K562 (cell line): ENCODE measurements around the gene LCE1F. TPM values are rescaled to one million over a fixed set of nuclear protein-coding genes. Genes with fewer than 3 reads are reported as not detected.

Experiments used
- ATAC-seq: fragments of 200-7000 bp; cut with Tn5 transposase; 3 replicates; pipeline ENCODE4 v1.9.1; 2020; ENCODE audit warnings: moderate library complexity
- BruUV-seq: library from RNA; stranded (reverse); fragments of 400-500 nt; replicated peaks from 2 replicates; lab custom pipeline; 2021; lab: Mats Ljungman, UMichigan
- CTCF ChIA-PET: fragments of 300-600 bp; formaldehyde crosslinking; extraction: SDS; loops from one replicate; lab custom pipeline; 2021; ENCODE audit warnings: low intra/inter-chr PET ratio; lab: Yijun Ruan, JAX
- POLR2A ChIA-PET: fragments of 300-600, 350-650 bp; sonication (Branson Sonifier 250); formaldehyde crosslinking; extraction: SDS; loops from one replicate; lab custom pipeline; 2021; ENCODE audit warnings: antibody characterized with exemption, inconsistent platforms; lab: Yijun Ruan, JAX
- DNase-seq, 4 experiments: peaks; one replicate each; pipeline versions ENCODE4 v3.0.0 to v3.0.0-alpha.2; 2011 to 2018; ENCODE audit warnings: low spot score in 3 of 4, mixed read lengths in 3 of 4; ENCODE audit errors: extremely low read depth in 1 of 4
- FAIRE-seq: peaks from 2 replicates; lab custom pipeline; 2011; peaks lifted over from hg19 to GRCh38; lab: Jason Lieb, UNC
- H2AFZ ChIP-seq: 2 replicates; pipeline ENCODE4 v1.6.0; 2011; ENCODE audit warnings: low read depth, low read length, control low read depth, inconsistent platforms
- H3K27ac ChIP-seq: fragments of 200-600 bp; 3 replicates; pipeline ENCODE4 v1.8.0; 2011; ENCODE audit warnings: low read depth, mild to moderate bottlenecking, control low read depth, inconsistent platforms, low read length, moderate library complexity, mixed read lengths; ENCODE audit errors: extremely low read depth
- H3K27me3 ChIP-seq, 2 experiments: fragments of 300-600 bp in 1 of 2; 2 replicates in 1 of 2; 3 replicates in 1 of 2; pipeline versions ENCODE4 v1.6.0 to v1.8.0; 2011; ENCODE audit warnings: inconsistent platforms in 2 of 2, low read length in 2 of 2, mild to moderate bottlenecking in 1 of 2, mixed read lengths in 1 of 2, moderate library complexity in 1 of 2; ENCODE audit not compliant: control insufficient read depth in 2 of 2, insufficient read depth in 2 of 2
- H3K36me3 ChIP-seq: fragments of 300-600 bp; 3 replicates; pipeline ENCODE4 v1.8.0; 2011; ENCODE audit warnings: mild to moderate bottlenecking, low read length, inconsistent platforms; ENCODE audit not compliant: control insufficient read depth, insufficient read depth
- H3K4me1 ChIP-seq, 2 experiments: fragments of 200-600 bp in 1 of 2; replicated peaks in 1 of 2; 2 replicates in 1 of 2; 3 replicates in 1 of 2; pipeline versions ENCODE4 v1.5.1 to v1.8.0; 2011; ENCODE audit warnings: inconsistent platforms in 2 of 2, low read length in 2 of 2, mild to moderate bottlenecking in 1 of 2, mixed read lengths in 1 of 2, moderate library complexity in 1 of 2; ENCODE audit not compliant: control insufficient read depth in 2 of 2, insufficient read depth in 2 of 2
- H3K4me2 ChIP-seq: 2 replicates; pipeline ENCODE4 v1.6.1; 2011; ENCODE audit warnings: low read length, control low read depth, inconsistent platforms, mixed read lengths; ENCODE audit not compliant: insufficient read depth
- H3K4me3 ChIP-seq: fragments of 200-600 bp; sonication (generic), shearing (Covaris generic); 2 replicates; pipeline ENCODE4 v1.5.1; 2016; ENCODE audit warnings: control low read depth, inconsistent platforms
- H3K79me2 ChIP-seq: fragments of 200-600 bp; 3 replicates; pipeline ENCODE4 v1.8.0; 2011; ENCODE audit warnings: low read length, inconsistent platforms; ENCODE audit not compliant: control insufficient read depth, insufficient read depth
- H3K9ac ChIP-seq, 2 experiments: 2 replicates each; pipeline versions ENCODE4 v1.6.0 to v1.6.1; 2011; ENCODE audit warnings: low read depth in 2 of 2, low read length in 2 of 2, control low read depth in 1 of 2, inconsistent platforms in 1 of 2, mild to moderate bottlenecking in 1 of 2, mixed read lengths in 1 of 2; ENCODE audit not compliant: insufficient read depth in 1 of 2
- H3K9me1 ChIP-seq: one replicate; pipeline ENCODE4 v1.6.0; 2011; ENCODE audit warnings: inconsistent platforms, mild to moderate bottlenecking, low read length, moderate library complexity; ENCODE audit not compliant: control insufficient read depth, insufficient read depth
- H3K9me3 ChIP-seq: replicated peaks from 2 replicates; pipeline ENCODE4 v1.5.1; 2011; ENCODE audit warnings: low read depth, low read length, inconsistent platforms; ENCODE audit not compliant: control insufficient read depth, insufficient read depth
- H4K20me1 ChIP-seq: replicated peaks from 2 replicates; pipeline ENCODE4 v1.6.1; 2011; ENCODE audit warnings: low read length, inconsistent platforms, mixed read lengths; ENCODE audit not compliant: control insufficient read depth, insufficient read depth
- BHLHE40 ChIP-seq: IDR thresholded peaks from 2 replicates; pipeline ENCODE4 v1.6.1; 2011; ENCODE audit warnings: low read length, improper control_type of control experiment
- CEBPG ChIP-seq, 3 experiments: fragments of 200-800 bp in 1 of 3; sonication (Bioruptor generic) in 1 of 3; sonication (generic) in 1 of 3; formaldehyde crosslinking in 1 of 3; IDR thresholded peaks in 2 of 3; conservative IDR thresholded peaks in 1 of 3; 2 replicates each; pipeline versions ENCODE4 v1.6.1 to v1.8.0; 2016 to 2022; ENCODE audit warnings: missing compliant biosample characterization in 2 of 3, missing genetic modification characterization in 2 of 3, mild to moderate bottlenecking in 1 of 3, missing genetic modification reagents in 1 of 3
- DIDO1 ChIP-seq: fragments of 450-650 bp; IDR thresholded peaks from 2 replicates; pipeline ENCODE4 v1.6.1; 2016; ENCODE audit warnings: low read depth, missing biosample characterization, missing genetic modification characterization
- NFE2 ChIP-seq: IDR thresholded peaks from 2 replicates; pipeline ENCODE4 v1.6.1; 2014; ENCODE audit warnings: antibody characterized with exemption, low read depth
- RB1 ChIP-seq: fragments of 450-650 bp; IDR thresholded peaks from 2 replicates; pipeline ENCODE4 v1.6.1; 2017; ENCODE audit warnings: low read depth, mild to moderate bottlenecking
- SAFB2 ChIP-seq: fragments of 200-400 bp; formaldehyde crosslinking; IDR thresholded peaks from 2 replicates; pipeline ENCODE4 v1.6.1; 2018; ENCODE audit warnings: borderline replicate concordance, low read length, low read depth, moderate library complexity; ENCODE audit not compliant: severe bottlenecking
- ZNF124 ChIP-seq: sonication (generic); formaldehyde crosslinking; IDR thresholded peaks from 2 replicates; pipeline ENCODE4 v1.8.1; 2022; ENCODE audit warnings: missing genetic modification reagents
- WGBS: fragments of 100-300 bp; shearing (Covaris generic); methylation state at CpG from one replicate; pipeline ENCODE4 v1.1.6; 2016; ENCODE audit warnings: low coverage, mixed read lengths; ENCODE audit not compliant: insufficient coverage; ENCODE audit errors: missing lambda C conversion rate; 5-methylcytosine and 5-hydroxymethylcytosine counted together
- in situ Hi-C: fragments of 300-500 bp; cut with MboI; formaldehyde crosslinking; loops from 4 replicates; pipeline ENCODE4 v1.15.0; 2018; ENCODE audit warnings: inconsistent platforms, mixed read lengths
- intact Hi-C: fragments of 100-400 bp; cut with micrococcal nuclease; formaldehyde crosslinking; loops from 2 replicates; pipeline ENCODE4 v1.14.2; 2022
- polyA plus RNA-seq, 8 experiments: library from polyadenylated mRNA; depleted of rRNA in 4 of 8; stranded (reverse) in 5 of 8; unstranded in 3 of 8; fragments of >200 nt; fragmentation: Nextera tagmentation in 2 of 8; fragmentation: Illumina TruSeq in 1 of 8; extraction: Ambion mirVana in 2 of 8; extraction: Trizol in 1 of 8; gene quantifications; 2 replicates each; pipeline versions ENCODE4 v1.2.1 to v1.2.3, GENCODE V29; 2011 to 2014; ENCODE audit warnings: inconsistent platforms in 1 of 8, missing spikeins in 1 of 8
- total RNA-seq, 7 experiments: library from RNA; depleted of rRNA in 6 of 7; stranded (reverse); fragments of >200 nt in 6 of 7; fragmentation: Illumina TruSeq in 2 of 7; extraction: Trizol in 2 of 7; gene quantifications; 2 replicates each; pipeline versions ENCODE4 v1.2.1 to v1.2.3, GENCODE V29; 2011 to 2021; ENCODE audit warnings: low replicate concordance in 1 of 7

LCE1F gene
- total and polyA plus RNA-seq, 9 of the 15 experiments (the other 6 are each of a cell fraction or from before 2014, with no cell fraction given), result not detected

GRCh38 chr1:152768847-152769533 lies 6.0 kb upstream of the LCE1F start:
- BruUV-seq, result no TSS peak
- FAIRE-seq (no peak), ATAC-seq (no peak), DNase-seq (no peak)
- H3K27me3 ChIP-seq, result no peaks in the 10 kb centered on the region
- in situ Hi-C loops, result no loop called here
- H3K4me1 ChIP-seq, result no peaks in the 10 kb centered on the region
- intact Hi-C loops, result no loop called here
- CTCF ChIA-PET, result no interaction called here
- no peaks in the 10 kb centered on the region for H3K9me3 ChIP-seq
- H3K36me3 ChIP-seq, result no peaks in the 10 kb centered on the region
- H3K9ac ChIP-seq, result no peak overlapping the region
- no peaks in the 10 kb centered on the region for H3K79me2 ChIP-seq
- no peak overlapping the region for H3K4me3 ChIP-seq
- no peaks in the 10 kb centered on the region for H4K20me1 ChIP-seq
- no peak overlapping the region for H2AFZ ChIP-seq
- no peaks in the 10 kb centered on the region for H3K9me1 ChIP-seq
- TF ChIP-seq CEBPG (CRISPR knock-in tag; IDR thresholded peaks at IDR 0.05) (no peak), CEBPG (tag; conservative IDR thresholded peaks at IDR 0.05 in 1 of 2, IDR thresholded peaks at IDR 0.05 in 1 of 2) (peak in 1 of 2 experiments; percentile 64; a peak in 2 of 4 replicates), NFE2 (no peak), RB1 (no peak), SAFB2 (no peak), DIDO1 (tag) (no peak), ZNF124 (CRISPR knock-in tag) (no peak), BHLHE40 (no peak)
- TF ChIP-seq, all 486 proteins: peak for 1
- POLR2A ChIA-PET, result interaction anchor here (0.5 kb wide), 1 partner anchor 1318 kb away, joined by 4 read pairs; no protein-coding TSS in a partner anchor
- H3K27ac ChIP-seq, result no peak overlapping the region
- no peak overlapping the region for H3K4me2 ChIP-seq
- 1% methylated on average over 8 of the region's 8 CpGs for WGBS
